HepG2 (cell line): Measurements from ENCODE around the gene SPTAN1. TPM values are rescaled to one million over a fixed set of nuclear protein-coding genes. Genes with fewer than 3 reads are reported as not detected.

ENCODE experiments used
- ARNT2 ChIP-seq: sonication (generic); formaldehyde crosslinking; IDR thresholded peaks from 2 replicates; pipeline ENCODE4 v1.8.0; 2022; ENCODE audit warnings: mild to moderate bottlenecking, low read depth, missing genetic modification reagents, moderate library complexity
- MAFF ChIP-seq: IDR thresholded peaks from 2 replicates; pipeline ENCODE4 v1.6.1; 2011; ENCODE audit warnings: low read depth, low read length, improper control_type of control experiment
- SALL1 ChIP-seq: sonication (generic); formaldehyde crosslinking; IDR thresholded peaks from 2 replicates; pipeline ENCODE4 v1.8.0; 2022; ENCODE audit warnings: mild to moderate bottlenecking, missing genetic modification reagents
- SYNCRIP ChIP-seq: fragments of 200-400 bp; formaldehyde crosslinking; IDR thresholded peaks from 2 replicates; pipeline ENCODE4 v1.6.1; 2018; ENCODE audit warnings: mild to moderate bottlenecking, low read depth, low read length; ENCODE audit not compliant: insufficient read depth
- ZBTB14 ChIP-seq: sonication (generic); formaldehyde crosslinking; IDR thresholded peaks from 2 replicates; pipeline ENCODE4 v1.4.0; 2020; ENCODE audit warnings: missing genetic modification reagents
- polyA plus RNA-seq, 8 experiments: library from polyadenylated mRNA; depleted of rRNA in 3 of 8; stranded (reverse) in 7 of 8; unstranded in 1 of 8; fragments of >200 nt; fragmentation: Illumina TruSeq in 4 of 8; extraction: Trizol in 4 of 8; gene quantifications; 2 replicates each; pipeline versions ENCODE4 v1.2.1 to v1.2.3, GENCODE V29; 2011 to 2016; ENCODE audit warnings: low read depth in 4 of 8, missing spikeins in 1 of 8, mixed read lengths in 1 of 8; ENCODE audit not compliant: insufficient read depth in 1 of 8
- total RNA-seq, 5 experiments: library from RNA; depleted of rRNA; stranded (reverse); fragments of >200 nt; fragmentation: Illumina TruSeq; extraction: Trizol; gene quantifications; 2 replicates each; pipeline ENCODE4 v1.2.3, GENCODE V29; 2016; ENCODE audit warnings: low read depth in 1 of 5
- TF ChIP-seq, protein P1 (sequence below): sonication (generic); formaldehyde crosslinking; IDR thresholded peaks from 2 replicates; pipeline ENCODE4 v1.4.0; 2020; ENCODE audit warnings: missing genetic modification reagents
- TF ChIP-seq, protein P2 (sequence below): IDR thresholded peaks from 2 replicates; pipeline ENCODE4 v1.4.0; 2020; ENCODE audit warnings: mild to moderate bottlenecking, missing genetic modification reagents
- TF ChIP-seq, protein P3 (sequence below): sonication (generic); formaldehyde crosslinking; IDR thresholded peaks from 2 replicates; pipeline ENCODE4 v1.5.0; 2020; ENCODE audit warnings: missing genetic modification reagents

Gene SPTAN1
- total and polyA plus RNA-seq, 2 of the 13 experiments (the other 11 are each of a cell fraction or from before 2014, with no cell fraction given): 106 to 111 TPM

GRCh38 chr9:128554155-128554862, 1.9 kb downstream of the SPTAN1 start (continued):
- TF ChIP-seq, protein P1, sequence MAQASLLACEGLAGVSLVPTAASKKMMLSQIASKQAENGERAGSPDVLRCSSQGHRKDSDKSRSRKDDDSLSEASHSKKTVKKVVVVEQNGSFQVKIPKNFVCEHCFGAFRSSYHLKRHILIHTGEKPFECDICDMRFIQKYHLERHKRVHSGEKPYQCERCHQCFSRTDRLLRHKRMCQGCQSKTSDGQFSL: no peak
- no peak for TF ChIP-seq SYNCRIP
- peak; percentile 35; the same call in 1 of the 2 replicates for TF ChIP-seq SALL1 (CRISPR knock-in tag)
- TF ChIP-seq, protein P2, sequence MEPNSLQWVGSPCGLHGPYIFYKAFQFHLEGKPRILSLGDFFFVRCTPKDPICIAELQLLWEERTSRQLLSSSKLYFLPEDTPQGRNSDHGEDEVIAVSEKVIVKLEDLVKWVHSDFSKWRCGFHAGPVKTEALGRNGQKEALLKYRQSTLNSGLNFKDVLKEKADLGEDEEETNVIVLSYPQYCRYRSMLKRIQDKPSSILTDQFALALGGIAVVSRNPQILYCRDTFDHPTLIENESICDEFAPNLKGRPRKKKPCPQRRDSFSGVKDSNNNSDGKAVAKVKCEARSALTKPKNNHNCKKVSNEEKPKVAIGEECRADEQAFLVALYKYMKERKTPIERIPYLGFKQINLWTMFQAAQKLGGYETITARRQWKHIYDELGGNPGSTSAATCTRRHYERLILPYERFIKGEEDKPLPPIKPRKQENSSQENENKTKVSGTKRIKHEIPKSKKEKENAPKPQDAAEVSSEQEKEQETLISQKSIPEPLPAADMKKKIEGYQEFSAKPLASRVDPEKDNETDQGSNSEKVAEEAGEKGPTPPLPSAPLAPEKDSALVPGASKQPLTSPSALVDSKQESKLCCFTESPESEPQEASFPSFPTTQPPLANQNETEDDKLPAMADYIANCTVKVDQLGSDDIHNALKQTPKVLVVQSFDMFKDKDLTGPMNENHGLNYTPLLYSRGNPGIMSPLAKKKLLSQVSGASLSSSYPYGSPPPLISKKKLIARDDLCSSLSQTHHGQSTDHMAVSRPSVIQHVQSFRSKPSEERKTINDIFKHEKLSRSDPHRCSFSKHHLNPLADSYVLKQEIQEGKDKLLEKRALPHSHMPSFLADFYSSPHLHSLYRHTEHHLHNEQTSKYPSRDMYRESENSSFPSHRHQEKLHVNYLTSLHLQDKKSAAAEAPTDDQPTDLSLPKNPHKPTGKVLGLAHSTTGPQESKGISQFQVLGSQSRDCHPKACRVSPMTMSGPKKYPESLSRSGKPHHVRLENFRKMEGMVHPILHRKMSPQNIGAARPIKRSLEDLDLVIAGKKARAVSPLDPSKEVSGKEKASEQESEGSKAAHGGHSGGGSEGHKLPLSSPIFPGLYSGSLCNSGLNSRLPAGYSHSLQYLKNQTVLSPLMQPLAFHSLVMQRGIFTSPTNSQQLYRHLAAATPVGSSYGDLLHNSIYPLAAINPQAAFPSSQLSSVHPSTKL: peak; percentile 57
- 0 out of 2 replicates have a peak, but pooled peaks have one; percentile 52 for TF ChIP-seq ZBTB14
- TF ChIP-seq, protein P3, sequence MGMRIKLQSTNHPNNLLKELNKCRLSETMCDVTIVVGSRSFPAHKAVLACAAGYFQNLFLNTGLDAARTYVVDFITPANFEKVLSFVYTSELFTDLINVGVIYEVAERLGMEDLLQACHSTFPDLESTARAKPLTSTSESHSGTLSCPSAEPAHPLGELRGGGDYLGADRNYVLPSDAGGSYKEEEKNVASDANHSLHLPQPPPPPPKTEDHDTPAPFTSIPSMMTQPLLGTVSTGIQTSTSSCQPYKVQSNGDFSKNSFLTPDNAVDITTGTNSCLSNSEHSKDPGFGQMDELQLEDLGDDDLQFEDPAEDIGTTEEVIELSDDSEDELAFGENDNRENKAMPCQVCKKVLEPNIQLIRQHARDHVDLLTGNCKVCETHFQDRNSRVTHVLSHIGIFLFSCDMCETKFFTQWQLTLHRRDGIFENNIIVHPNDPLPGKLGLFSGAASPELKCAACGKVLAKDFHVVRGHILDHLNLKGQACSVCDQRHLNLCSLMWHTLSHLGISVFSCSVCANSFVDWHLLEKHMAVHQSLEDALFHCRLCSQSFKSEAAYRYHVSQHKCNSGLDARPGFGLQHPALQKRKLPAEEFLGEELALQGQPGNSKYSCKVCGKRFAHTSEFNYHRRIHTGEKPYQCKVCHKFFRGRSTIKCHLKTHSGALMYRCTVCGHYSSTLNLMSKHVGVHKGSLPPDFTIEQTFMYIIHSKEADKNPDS (CRISPR knock-in tag): no peak
- peak; percentile 81 for TF ChIP-seq MAFF
- TF ChIP-seq ARNT2 (CRISPR knock-in tag): no peak
